Muscle of back (tissue), 11 donors: Measurements from ENCODE around the gene ZFP57. TPM values are rescaled to one million over a fixed set of nuclear protein-coding genes. Genes with fewer than 3 reads are reported as not detected.
"Not testable (repeated sequence)": the region's sequence is repeated elsewhere in the genome, so short reads cannot be mapped to it uniquely, and the experiment has no call there.

ENCODE experiments used
- DNase-seq, 3 donors: peaks; one replicate each; pipeline versions ENCODE4 v3.0.0 to v3.0.0-alpha.2; 2013
- polyA plus RNA-seq, 10 donors: library from polyadenylated mRNA; unstranded; fragments of 120-200 nt; gene quantifications; one replicate each; pipeline ENCODE4 v1.2.1, GENCODE V29; 2013; ENCODE audit not compliant: insufficient read length in 10 of 10

ZFP57 gene
- polyA plus RNA-seq, 10 donors, result 0.09 to 0.57 (median 0.19) TPM; not detected in 7

GRCh38 chr6:29696147-29697125 lies 15.5 kb upstream of the ZFP57 start:
- DNase-seq, result no peak

GRCh38 chr6:29694637-29695036 lies 13.7 kb upstream of the ZFP57 start:
- DNase-seq, result no peak

DNA sequence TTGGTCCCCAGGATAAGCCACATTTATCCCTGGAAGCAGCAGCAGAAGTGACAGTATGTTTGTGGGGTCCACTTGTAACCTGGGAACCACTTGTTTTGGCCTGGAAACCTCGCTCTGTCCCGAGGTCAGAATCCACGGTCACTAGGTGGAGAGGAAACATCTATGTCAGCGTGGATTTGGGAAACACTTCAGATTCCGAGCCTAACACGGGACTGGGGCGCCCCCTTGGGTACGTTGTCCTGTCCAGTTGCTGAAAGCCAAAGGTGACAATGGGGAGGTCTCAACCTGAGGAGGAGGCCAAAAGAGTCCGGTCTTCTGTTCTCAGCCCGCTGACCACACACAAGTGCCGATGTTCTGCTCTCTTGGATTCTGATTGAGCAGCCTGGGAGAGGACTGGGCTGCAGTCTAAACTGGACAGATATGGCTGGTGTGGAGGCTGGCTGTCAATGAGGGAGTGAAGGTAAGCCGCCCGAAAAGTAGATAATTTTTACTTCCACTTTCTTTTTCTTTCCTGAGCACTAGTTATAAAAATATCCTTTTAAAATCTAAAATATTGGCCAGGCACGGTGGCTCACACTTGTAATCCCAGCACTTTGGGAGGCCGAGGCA lies 4.9 kb upstream of the ZFP57 start:
- no peak for DNase-seq

GRCh38 chr6:29681811-29682210 lies 859 bp upstream of the ZFP57 start:
- no peak for DNase-seq

GRCh38 chr6:29680416-29680815 lies 536 bp downstream of the ZFP57 start:
- DNase-seq, result no peak

GRCh38 chr6:29679962-29680361 lies 990 bp downstream of the ZFP57 start:
- DNase-seq, result no peak

DNA sequence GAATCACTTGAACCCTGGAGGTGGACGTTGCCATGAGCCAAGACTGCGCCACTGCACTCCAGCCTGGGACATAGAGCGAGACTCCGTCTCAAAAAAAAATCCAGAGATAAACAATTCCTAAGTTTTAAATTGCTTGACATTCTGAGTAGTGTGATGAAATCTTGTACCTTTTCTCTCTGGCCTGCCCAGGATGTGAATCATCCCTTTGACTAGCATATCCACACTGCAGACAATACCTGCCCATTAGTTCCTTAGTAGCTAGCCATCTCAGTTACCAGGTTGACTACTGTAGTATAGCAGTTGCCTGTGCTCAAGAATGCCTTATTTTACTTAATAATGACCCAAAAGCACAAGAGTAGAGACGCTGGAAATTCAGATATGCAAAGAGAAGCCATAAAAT lies 2.8 kb downstream of the ZFP57 start:
- DNase-seq, result no peak

- DNase-seq, result no peak
Observed at GRCh38 chr6:29676981-29677601, 3.9 kb downstream of the ZFP57 start.

GRCh38 chr6:29675561-29675960 lies 5.4 kb downstream of the ZFP57 start:
- no peak for DNase-seq

- no peak for DNase-seq
Observed at GRCh38 chr6:29674008-29674407, 6.9 kb downstream of the ZFP57 start.

DNA sequence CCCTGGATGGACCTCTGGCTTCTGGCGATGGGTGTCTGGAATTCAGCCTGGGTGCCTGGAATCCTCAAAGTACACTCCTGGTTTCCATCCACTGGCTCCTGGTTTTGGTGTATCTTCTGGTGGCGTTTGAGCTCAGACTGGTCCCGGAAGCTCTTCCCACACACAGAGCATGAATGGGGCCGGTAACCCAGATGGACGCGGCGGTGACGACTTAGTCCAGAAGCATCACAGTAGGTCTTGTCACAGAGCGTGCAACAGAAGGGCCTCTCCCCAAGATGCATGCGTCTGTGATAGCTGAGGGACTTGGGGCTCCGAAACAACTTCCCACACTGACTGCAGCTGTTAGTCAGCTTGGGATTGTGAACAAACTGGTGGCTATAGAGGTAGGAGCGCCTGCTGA lies 7.8 kb downstream of the ZFP57 start:
- DNase-seq, result no peak

DNA sequence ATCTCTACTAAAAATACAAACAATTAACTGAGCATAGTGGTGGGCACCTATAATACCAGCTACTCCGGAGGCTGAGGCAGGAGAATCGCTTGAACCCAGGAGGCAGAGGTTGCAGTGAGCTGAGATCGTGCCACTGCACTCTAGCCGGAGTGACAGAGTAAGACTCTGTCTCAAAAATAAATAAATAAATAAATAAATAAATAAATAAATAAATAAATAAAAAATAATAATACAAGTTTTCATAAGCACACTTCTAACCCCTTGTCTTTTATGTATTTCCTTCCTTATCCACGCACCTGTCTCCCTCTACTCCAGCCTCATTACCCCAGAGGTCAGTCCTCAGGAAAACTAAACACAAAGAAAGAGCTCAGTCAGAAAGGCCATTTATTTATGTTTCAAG lies 8.8 kb downstream of the ZFP57 start:
- DNase-seq, result not testable (repeated sequence)

DNA sequence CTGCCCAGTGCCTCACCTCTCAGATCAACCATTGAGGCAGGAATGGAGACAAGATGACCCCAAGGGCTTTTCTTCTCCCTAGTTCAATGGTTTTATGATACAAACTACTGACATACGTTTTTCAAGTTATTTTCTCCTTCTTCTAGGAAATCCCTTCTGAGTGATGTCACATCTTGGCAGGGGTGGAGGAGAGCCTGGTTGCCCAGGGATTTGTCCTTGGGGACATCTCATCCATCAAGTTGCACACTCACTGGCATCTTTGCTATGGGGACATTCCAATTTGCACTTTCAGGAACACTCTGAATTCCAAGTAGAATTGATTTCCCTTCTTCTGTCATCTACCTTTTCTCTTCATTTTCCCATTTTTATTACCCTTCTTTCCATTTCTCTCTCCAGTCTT lies 9.9 kb downstream of the ZFP57 start:
- DNase-seq, result no peak

DNA sequence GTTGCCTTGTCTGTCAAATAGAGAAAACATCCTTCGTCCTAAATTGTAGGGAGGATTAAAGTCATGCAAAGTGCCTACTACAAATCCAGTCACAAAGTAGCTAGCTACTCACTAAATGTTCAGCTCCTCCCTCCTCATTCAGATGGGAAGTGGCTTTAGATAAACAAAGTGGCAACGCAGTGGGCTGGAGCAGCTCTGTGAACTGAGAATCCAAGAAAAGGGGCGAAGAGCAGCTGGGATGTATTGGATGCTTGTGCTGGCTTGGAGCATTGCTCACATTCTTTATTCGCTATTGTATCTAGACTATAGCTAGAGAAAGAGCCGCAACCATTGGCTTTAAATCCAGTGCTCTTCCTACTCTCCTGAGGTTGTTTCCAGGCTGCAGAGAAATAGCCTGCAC lies 13.8 kb downstream of the ZFP57 start:
- no peak for DNase-seq

- no peak for DNase-seq
Observed at GRCh38 chr6:29666826-29667130, 14.2 kb downstream of the ZFP57 start.

DNA sequence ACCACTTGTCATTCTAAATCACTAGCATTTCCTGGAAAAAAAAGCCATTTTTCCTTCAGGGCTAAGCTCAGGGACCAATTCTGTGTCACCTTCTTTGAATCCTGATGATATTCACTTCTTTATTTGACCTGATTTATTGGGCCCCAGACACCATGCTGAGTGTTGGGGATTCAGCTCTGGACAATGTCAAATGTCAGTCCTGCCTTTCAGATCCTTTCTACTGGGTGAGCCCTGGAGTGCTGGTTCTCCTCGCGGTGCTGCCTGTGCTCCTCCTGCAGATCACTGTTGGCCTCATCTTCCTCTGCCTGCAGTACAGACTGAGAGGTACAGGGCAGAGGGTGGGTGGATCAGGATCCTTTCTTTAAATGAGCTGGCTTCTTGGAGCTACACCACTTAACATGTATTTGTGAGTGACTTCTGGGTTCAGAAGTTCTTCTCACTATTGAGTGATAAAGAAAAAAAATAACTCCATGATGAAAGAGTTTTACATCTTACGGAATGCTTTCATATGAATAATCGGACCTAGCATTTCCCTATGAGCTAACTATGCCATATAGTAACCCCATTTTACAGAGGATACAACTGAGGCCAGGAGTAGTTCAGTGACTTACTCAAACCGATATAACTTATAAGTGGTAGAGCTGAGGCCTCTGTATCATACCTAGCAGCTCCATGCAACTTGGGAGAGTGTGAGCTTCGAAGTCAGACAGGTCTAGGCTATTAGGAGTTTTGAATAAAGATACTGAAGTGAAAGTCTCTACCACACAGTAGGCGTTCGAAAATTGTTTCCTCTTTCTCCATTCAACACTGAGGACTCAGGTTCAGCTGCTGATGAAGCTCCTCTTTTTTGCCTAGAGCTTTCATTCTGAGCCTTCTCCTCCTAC lies 14.8 kb downstream of the ZFP57 start:
- DNase-seq, result no peak

DNA sequence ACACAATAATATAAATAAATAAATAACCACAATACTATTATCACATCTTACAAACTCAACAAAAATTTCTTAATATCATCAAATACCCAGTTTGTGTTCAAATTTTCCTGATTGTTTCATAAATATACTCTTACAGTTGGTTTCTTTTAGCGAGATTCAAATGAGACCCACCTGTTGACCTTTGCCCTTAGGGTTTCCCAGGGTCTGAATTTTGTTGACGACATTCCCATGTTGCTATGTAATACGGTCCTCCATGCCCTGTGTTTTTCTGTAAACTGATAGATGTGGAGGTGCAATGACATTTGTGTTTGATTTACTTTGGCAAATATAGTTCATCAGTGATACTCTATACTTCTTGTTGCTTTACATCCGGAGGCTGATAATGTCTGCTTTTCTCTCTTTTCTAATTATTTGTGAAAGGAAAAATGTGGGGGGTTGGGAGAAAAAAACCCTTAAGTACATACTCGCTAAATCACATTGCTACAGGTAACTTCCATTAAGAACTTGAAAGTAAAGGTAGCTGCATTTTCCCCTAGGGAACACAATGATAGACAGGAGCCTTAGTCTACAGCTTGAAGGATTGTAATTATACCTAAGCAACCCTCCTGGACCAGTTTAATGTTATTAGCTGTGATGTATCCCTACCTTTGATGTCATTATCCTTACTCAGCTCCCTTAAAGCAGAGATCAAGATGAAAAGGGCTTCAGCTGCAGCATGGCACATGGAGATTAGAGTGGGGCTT lies 17.5 kb downstream of the ZFP57 start:
- no peak for DNase-seq

DNA sequence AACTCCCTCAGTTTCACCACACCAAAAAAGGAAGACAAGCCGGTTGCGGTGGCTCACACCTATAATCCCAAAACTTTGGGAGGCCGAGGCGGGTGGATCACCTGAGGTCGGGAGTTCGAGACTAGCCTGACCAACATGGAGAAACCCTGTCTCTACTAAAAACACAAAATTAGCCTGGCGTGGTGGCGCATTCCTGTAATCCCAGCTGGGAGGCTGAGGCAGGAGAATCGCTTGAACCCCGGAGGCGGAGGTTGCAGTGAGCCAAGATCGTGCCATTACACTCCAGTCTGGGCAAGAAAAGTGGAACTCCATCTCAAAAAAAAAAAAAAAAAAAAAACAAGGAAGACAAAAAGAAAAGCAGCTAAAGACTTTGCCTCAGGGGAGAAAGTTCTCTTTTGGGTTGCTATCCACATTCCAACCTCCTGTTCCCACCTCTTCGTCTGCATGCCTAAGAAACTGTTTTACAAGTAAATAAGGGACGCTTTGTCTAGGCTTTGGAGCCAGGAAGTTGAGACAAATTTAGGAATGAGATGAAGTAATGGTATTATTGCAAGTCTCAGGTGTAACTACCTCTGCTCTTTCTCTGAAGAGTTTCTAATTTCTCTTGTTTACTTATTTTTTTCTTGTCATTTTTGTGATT lies 19.3 kb downstream of the ZFP57 start:
- not testable (repeated sequence) for DNase-seq

- DNase-seq, result no peak
Observed at GRCh38 chr6:29661071-29661470, 19.9 kb downstream of the ZFP57 start.

- DNase-seq, result no peak
Observed at GRCh38 chr6:29656798-29657197, 24.2 kb downstream of the ZFP57 start, which contains the start of gene MOG. Gene MOG (plus strand): TSS chr6:29657092. CDS start chr6:29657210, 118 bp downstream.

GRCh38 chr6:29656157-29656556 lies 24.8 kb downstream of the ZFP57 start:
- DNase-seq, result no peak
